ENCODE data around the gene ZNF146.

GRCh38 chr19:36266375-36266961 is 51.6 kb downstream of the ZNF146 start:
- TF ChIP-seq CTCF (IDR thresholded peaks at IDR 0.05), result no peak
- TF ChIP-seq POLR2A (IDR thresholded peaks at IDR 0.05), result no peak

Data from thyroid gland (tissue), 4 donors.